ENCODE data around the gene DAZAP1.

DNA sequence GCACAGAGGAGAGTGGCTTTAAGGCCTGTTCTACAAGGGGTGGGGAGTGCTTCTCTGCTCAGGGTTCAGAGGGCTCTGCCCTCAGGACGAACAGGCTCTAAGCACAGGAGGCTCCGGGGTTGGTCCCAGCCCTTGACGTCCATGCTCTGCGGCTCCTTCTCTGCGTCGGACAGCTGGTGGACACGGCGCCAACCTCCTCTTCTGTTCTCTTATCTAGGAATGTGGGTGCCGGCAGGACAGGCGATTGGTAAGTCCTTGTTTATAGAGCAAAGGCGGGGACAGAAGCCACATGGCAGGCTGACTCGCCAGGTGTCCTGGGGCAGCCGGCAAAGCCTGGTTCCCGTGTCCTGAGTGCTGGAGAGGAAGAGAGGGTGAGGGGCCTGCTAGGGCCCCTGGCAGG lies 22.4 kb downstream of the DAZAP1 start:
- TF ChIP-seq, protein P1, sequence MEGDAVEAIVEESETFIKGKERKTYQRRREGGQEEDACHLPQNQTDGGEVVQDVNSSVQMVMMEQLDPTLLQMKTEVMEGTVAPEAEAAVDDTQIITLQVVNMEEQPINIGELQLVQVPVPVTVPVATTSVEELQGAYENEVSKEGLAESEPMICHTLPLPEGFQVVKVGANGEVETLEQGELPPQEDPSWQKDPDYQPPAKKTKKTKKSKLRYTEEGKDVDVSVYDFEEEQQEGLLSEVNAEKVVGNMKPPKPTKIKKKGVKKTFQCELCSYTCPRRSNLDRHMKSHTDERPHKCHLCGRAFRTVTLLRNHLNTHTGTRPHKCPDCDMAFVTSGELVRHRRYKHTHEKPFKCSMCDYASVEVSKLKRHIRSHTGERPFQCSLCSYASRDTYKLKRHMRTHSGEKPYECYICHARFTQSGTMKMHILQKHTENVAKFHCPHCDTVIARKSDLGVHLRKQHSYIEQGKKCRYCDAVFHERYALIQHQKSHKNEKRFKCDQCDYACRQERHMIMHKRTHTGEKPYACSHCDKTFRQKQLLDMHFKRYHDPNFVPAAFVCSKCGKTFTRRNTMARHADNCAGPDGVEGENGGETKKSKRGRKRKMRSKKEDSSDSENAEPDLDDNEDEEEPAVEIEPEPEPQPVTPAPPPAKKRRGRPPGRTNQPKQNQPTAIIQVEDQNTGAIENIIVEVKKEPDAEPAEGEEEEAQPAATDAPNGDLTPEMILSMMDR (conservative IDR thresholded peaks at IDR 0.05; ENCODE audit: low read depth, low read length): no peak
- no peak for TF ChIP-seq EZH2 (IDR thresholded peaks at IDR 0.05; ENCODE audit: borderline replicate concordance, low read depth, low read length, poor library complexity, severe bottlenecking)
